Pancreas (tissue), 10 donors: ENCODE results near the gene NPS. TPM values are rescaled to one million over a fixed set of nuclear protein-coding genes. Genes with fewer than 3 reads are reported as not detected.

Source experiments
- ATAC-seq, 4 donors: fragments of 200-7000 bp; cut with Tn5 transposase; one replicate each; pipeline versions ENCODE4 v1.8.0 to v1.9.1; 2020; ENCODE audit warnings: mild to moderate bottlenecking in 4 of 4, moderate library complexity in 4 of 4
- DNase-seq, 6 donors: peaks; one replicate each; pipeline ENCODE4 v3.0.0-alpha.2; 2020
- FAIRE-seq: peaks from 2 replicates; lab custom pipeline; 2012; peaks lifted over from hg19 to GRCh38; lab: Jason Lieb, UNC
- H3K27ac ChIP-seq, 4 donors: fragments of 200-600 bp; sonication (generic); 1 replicate in 3 of 4; 2 replicates in 1 of 4; pipeline versions ENCODE4 v1.5.0 to v1.8.0; 2020
- H3K27me3 ChIP-seq, 4 donors: fragments of 200-600 bp; one replicate each; pipeline ENCODE4 v1.8.0; 2021
- H3K36me3 ChIP-seq, 3 donors: fragments of 200-600 bp; sonication (generic) in 1 of 3; one replicate each; pipeline versions ENCODE4 v1.5.0 to v1.8.0; 2020 to 2021
- H3K4me1 ChIP-seq, 3 donors: fragments of 200-600 bp; one replicate each; pipeline ENCODE4 v1.8.0; 2021
- H3K4me3 ChIP-seq, 4 donors: fragments of 200-600 bp; sonication (generic) in 2 of 4; one replicate each; pipeline versions ENCODE4 v1.5.0 to v1.8.0; 2020 to 2021
- H3K9me3 ChIP-seq, 4 donors: fragments of 200-600 bp; one replicate each; pipeline ENCODE4 v1.8.0; 2021
- CTCF ChIP-seq, 4 donors: fragments of 200-600 bp; sonication (generic) in 3 of 4; IDR thresholded peaks; one replicate each; pipeline versions ENCODE4 v1.5.0 to v1.8.0; 2021; ENCODE audit warnings: antibody characterized with exemption in 4 of 4
- WGBS, 2 donors: extraction: QIAGEN DNeasy Blood & Tissue Kit; methylation state at CpG; one replicate each; pipeline ENCODE4 v1.1.7; 2013; 5-methylcytosine and 5-hydroxymethylcytosine counted together
- intact Hi-C, 3 donors: fragments of 100-400 bp; cut with DNase I; formaldehyde crosslinking; loops; one replicate each; pipeline versions ENCODE4 v1.11.1 to v1.14.2; 2022
- polyA plus RNA-seq, 2 donors: library from polyadenylated mRNA; stranded (reverse); fragments of 200-250 nt; gene quantifications; one replicate each; pipeline ENCODE4 v1.2.3, GENCODE V29; 2013
- total RNA-seq, 6 donors: library from RNA; stranded (reverse); fragmentation: NEBNext Ultra II Directional in 4 of 6; extraction: Animal tissue kit (Norgen Biotek cat#: 25700) in 4 of 6; gene quantifications; one replicate each; pipeline versions ENCODE4 v1.2.1 to v1.2.4, GENCODE V29; 2021 to 2023
- donor health status: healthy with polysubstance abuse.
- donor health status: DM: no; HTN: no; CAD: no; lungs with moderate emphysema.
- donor health status: DM: no; HTN: no; CAD: no.
- donor health status: control.
- donor health status: control.
- donor health status: Bipolar disorder and iron deficiency.
- donor health status: DM: yes; HTN: yes; CAD: no.
- donor health status: DM: no; HTN: no; CAD: no.
- donor health status: DM: no; HTN: no; CAD: no.
- donor health status: DM: yes; HTN: yes; CAD: no.

The NPS gene
- total and polyA plus RNA-seq, 8 donors = not detected

GRCh38 chr10:127524229-127524628 is 24.9 kb upstream of the NPS start:
- H3K9me3 ChIP-seq = no peaks in the 10 kb centered on the region
- no peaks in the 10 kb centered on the region for H3K27me3 ChIP-seq
- 17 to 22% methylated on average over 1 of the region's 1 CpG for WGBS, 2 donors
- intact Hi-C loops = no loop called here
- ATAC-seq (no peak), FAIRE-seq (no peak), DNase-seq (no peak)
- H3K36me3 ChIP-seq = no peaks in the 10 kb centered on the region
- no peak overlapping the region for H3K27ac ChIP-seq
- H3K4me1 ChIP-seq = no peaks in the 10 kb centered on the region
- no peak for TF ChIP-seq CTCF (IDR thresholded peaks at IDR 0.05)
- H3K4me3 ChIP-seq = no peak overlapping the region

- WGBS, 2 donors = 64 to 67% methylated on average over 7 of the region's 7 CpGs
- DNase-seq (no peak), ATAC-seq (no peak), FAIRE-seq (no peak)
- no peaks in the 10 kb centered on the region for H3K27me3 ChIP-seq
- no peak overlapping the region for H3K4me3 ChIP-seq
- TF ChIP-seq CTCF (IDR thresholded peaks at IDR 0.05) = no peak
- no peak overlapping the region for H3K27ac ChIP-seq
- H3K9me3 ChIP-seq = no peaks in the 10 kb centered on the region
- no peaks in the 10 kb centered on the region for H3K4me1 ChIP-seq
- intact Hi-C loops = no loop called here
- no peaks in the 10 kb centered on the region for H3K36me3 ChIP-seq
Measured at GRCh38 chr10:127524908-127525665, 24.0 kb upstream of the NPS start.

- H3K4me3 ChIP-seq = no peak overlapping the region
- WGBS, 2 donors = 63 to 72% methylated on average over 3 of the region's 3 CpGs
- no peaks in the 10 kb centered on the region for H3K27me3 ChIP-seq
- no peak for TF ChIP-seq CTCF (IDR thresholded peaks at IDR 0.05)
- no peaks in the 10 kb centered on the region for H3K4me1 ChIP-seq
- intact Hi-C loops = no loop called here
- DNase-seq = no peak
- no peak for FAIRE-seq
- H3K27ac ChIP-seq = no peak overlapping the region
- no peaks in the 10 kb centered on the region for H3K9me3 ChIP-seq
- no peaks in the 10 kb centered on the region for H3K36me3 ChIP-seq
- no peak for ATAC-seq
Measured at GRCh38 chr10:127525686-127526085, 23.4 kb upstream of the NPS start.

- FAIRE-seq = no peak
- Histone ChIP-seq H3K27ac (no peak overlapping the region), H3K4me1 (no peaks in the 10 kb centered on the region), H3K9me3 (no peaks in the 10 kb centered on the region), H3K36me3 (no peaks in the 10 kb centered on the region), H3K27me3 (no peaks in the 10 kb centered on the region), H3K4me3 (no peak overlapping the region)
- no peak for TF ChIP-seq CTCF (IDR thresholded peaks at IDR 0.05)
- intact Hi-C loops = no loop called here
- ATAC-seq = no peak
- 78 to 91% methylated on average over 4 of the region's 4 CpGs for WGBS, 2 donors
- no peak for DNase-seq
Measured at GRCh38 chr10:127526161-127526560, 22.9 kb upstream of the NPS start.

- TF ChIP-seq CTCF (IDR thresholded peaks at IDR 0.05) = no peak
Measured at GRCh38 chr10:127527320-127527719, 21.8 kb upstream of the NPS start.

More at GRCh38 chr10:127527320-127527719, 21.8 kb upstream of the NPS start:
- intact Hi-C loops = no loop called here
- Histone ChIP-seq H3K27ac (no peak overlapping the region), H3K4me3 (no peak overlapping the region), H3K36me3 (no peaks in the 10 kb centered on the region), H3K27me3 (no peaks in the 10 kb centered on the region), H3K4me1 (no peaks in the 10 kb centered on the region), H3K9me3 (no peaks in the 10 kb centered on the region)
- no peak for ATAC-seq
- 54 to 67% methylated on average over 4 of the region's 4 CpGs for WGBS, 2 donors
- no peak for FAIRE-seq
- no peak for DNase-seq
